ENCODE measurements around the gene CTSF. TPM values are rescaled to one million over a fixed set of nuclear protein-coding genes. Genes with fewer than 3 reads are reported as not detected.
A peak's percentile ranks its signal among the peaks of the same experiment; 100 is the strongest.

CTSF gene
- total and polyA plus RNA-seq, 2 of the 13 experiments (the other 11 are each of a cell fraction or from before 2014, with no cell fraction given), result not detected

DNA sequence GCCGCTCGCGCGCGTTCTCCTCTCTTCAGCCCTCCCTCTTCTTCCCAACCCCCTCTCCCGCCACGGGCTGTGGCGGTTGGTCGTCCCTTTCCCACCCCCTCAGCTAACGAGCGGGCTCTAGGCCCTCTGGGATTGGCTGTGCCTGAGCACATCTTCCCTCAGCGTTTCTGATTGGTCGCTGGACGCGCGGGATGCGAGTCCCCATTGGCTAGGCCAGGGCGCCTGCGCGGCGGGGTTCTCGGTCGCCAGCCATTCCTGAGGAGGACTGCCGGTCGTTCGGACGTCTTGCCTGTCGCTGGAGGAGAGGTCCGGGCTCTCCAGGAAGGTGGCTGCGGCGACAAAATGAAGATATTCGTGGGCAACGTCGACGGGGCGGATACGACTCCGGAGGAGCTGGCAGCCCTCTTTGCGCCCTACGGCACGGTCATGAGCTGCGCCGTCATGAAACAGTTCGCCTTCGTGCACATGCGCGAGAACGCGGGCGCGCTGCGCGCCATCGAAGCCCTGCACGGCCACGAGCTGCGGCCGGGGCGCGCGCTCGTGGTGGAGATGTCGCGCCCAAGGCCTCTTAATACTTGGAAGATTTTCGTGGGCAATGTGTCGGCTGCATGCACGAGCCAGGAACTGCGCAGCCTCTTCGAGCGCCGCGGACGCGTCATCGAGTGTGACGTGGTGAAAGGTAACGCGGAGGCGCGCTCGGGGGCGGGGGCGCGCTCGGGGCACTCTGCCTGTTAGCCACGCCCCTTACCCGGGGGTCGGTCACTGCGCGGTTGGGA is 48.2 kb upstream of the CTSF start, which contains the start of gene RBM14 (continued):
- TF ChIP-seq ZNF512 (CRISPR knock-in tag; IDR thresholded peaks at IDR 0.05), result no peak
- TF ChIP-seq SRY (CRISPR knock-in tag; IDR thresholded peaks at IDR 0.05), result peak; percentile 19; the same call in 1 of the 2 replicates
- TF ChIP-seq SMARCE1 (IDR thresholded peaks at IDR 0.05; ENCODE audit: borderline replicate concordance), result no peak
- TF ChIP-seq, protein P1, sequence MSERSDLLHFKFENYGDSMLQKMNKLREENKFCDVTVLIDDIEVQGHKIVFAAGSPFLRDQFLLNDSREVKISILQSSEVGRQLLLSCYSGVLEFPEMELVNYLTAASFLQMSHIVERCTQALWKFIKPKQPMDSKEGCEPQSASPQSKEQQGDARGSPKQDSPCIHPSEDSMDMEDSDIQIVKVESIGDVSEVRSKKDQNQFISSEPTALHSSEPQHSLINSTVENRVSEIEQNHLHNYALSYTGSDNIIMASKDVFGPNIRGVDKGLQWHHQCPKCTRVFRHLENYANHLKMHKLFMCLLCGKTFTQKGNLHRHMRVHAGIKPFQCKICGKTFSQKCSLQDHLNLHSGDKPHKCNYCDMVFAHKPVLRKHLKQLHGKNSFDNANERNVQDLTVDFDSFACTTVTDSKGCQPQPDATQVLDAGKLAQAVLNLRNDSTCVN (CRISPR knock-in tag; IDR thresholded peaks at IDR 0.05; ENCODE audit: borderline replicate concordance), result 0 out of 2 replicates have a peak, but pooled peaks have one; percentile 51
- no peak for TF ChIP-seq TCF7L2 (IDR thresholded peaks at IDR 0.05; ENCODE audit: low read depth, low read length)
- no peak; the same call in 1 of the 2 replicates for TF ChIP-seq ZNF619 (CRISPR knock-in tag; IDR thresholded peaks at IDR 0.05)
- no peak; the same call in 1 of the 2 replicates for TF ChIP-seq MTF2 (CRISPR knock-in tag; IDR thresholded peaks at IDR 0.05; ENCODE audit: borderline replicate concordance)
- peak; percentile 72; the same call in 1 of the 2 replicates for TF ChIP-seq ZNF570 (CRISPR knock-in tag; IDR thresholded peaks at IDR 0.05; ENCODE audit: borderline replicate concordance)
- 0 out of 2 replicates have a peak, but pooled peaks have one; percentile 33 for TF ChIP-seq HDAC2 (CRISPR knock-in tag; IDR thresholded peaks at IDR 0.05)
- TF ChIP-seq AGO2 (optimal IDR thresholded peaks at IDR 0.05; ENCODE audit: low read depth, low read length), result peak; percentile 98
- TF ChIP-seq ZNF513 (CRISPR knock-in tag; conservative IDR thresholded peaks at IDR 0.05), result 0 out of 2 replicates have a peak, but pooled peaks have one; percentile 65
- TF ChIP-seq FOXO1 (CRISPR knock-in tag; IDR thresholded peaks at IDR 0.05), result no peak
- TF ChIP-seq, protein P2, sequence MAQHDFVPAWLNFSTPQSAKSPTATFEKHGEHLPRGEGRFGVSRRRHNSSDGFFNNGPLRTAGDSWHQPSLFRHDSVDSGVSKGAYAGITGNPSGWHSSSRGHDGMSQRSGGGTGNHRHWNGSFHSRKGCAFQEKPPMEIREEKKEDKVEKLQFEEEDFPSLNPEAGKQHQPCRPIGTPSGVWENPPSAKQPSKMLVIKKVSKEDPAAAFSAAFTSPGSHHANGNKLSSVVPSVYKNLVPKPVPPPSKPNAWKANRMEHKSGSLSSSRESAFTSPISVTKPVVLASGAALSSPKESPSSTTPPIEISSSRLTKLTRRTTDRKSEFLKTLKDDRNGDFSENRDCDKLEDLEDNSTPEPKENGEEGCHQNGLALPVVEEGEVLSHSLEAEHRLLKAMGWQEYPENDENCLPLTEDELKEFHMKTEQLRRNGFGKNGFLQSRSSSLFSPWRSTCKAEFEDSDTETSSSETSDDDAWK (CRISPR knock-in tag; IDR thresholded peaks at IDR 0.05), result no peak
- TF ChIP-seq, protein P3, sequence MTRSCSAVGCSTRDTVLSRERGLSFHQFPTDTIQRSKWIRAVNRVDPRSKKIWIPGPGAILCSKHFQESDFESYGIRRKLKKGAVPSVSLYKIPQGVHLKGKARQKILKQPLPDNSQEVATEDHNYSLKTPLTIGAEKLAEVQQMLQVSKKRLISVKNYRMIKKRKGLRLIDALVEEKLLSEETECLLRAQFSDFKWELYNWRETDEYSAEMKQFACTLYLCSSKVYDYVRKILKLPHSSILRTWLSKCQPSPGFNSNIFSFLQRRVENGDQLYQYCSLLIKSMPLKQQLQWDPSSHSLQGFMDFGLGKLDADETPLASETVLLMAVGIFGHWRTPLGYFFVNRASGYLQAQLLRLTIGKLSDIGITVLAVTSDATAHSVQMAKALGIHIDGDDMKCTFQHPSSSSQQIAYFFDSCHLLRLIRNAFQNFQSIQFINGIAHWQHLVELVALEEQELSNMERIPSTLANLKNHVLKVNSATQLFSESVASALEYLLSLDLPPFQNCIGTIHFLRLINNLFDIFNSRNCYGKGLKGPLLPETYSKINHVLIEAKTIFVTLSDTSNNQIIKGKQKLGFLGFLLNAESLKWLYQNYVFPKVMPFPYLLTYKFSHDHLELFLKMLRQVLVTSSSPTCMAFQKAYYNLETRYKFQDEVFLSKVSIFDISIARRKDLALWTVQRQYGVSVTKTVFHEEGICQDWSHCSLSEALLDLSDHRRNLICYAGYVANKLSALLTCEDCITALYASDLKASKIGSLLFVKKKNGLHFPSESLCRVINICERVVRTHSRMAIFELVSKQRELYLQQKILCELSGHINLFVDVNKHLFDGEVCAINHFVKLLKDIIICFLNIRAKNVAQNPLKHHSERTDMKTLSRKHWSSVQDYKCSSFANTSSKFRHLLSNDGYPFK (CRISPR knock-in tag; IDR thresholded peaks at IDR 0.05; ENCODE audit: borderline replicate concordance), result peak; percentile 92
- peak; percentile 77 for TF ChIP-seq HDAC1 (CRISPR knock-in tag; IDR thresholded peaks at IDR 0.05)
- no peak for TF ChIP-seq NR2F6 (IDR thresholded peaks at IDR 0.05)
- no peak for TF ChIP-seq NR2F6 (CRISPR knock-in tag; IDR thresholded peaks at IDR 0.05)
- TF ChIP-seq ZBTB7A (CRISPR knock-in tag; IDR thresholded peaks at IDR 0.05), result no peak
- TF ChIP-seq, protein P4, sequence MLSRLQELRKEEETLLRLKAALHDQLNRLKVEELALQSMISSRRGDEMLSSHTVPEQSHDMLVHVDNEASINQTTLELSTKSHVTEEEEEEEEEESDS (CRISPR knock-in tag; IDR thresholded peaks at IDR 0.05; ENCODE audit: borderline replicate concordance), result no peak
- TF ChIP-seq HOXA9 (CRISPR knock-in tag; IDR thresholded peaks at IDR 0.05; ENCODE audit: borderline replicate concordance), result peak; percentile 79; the same call in 1 of the 2 replicates
- TF ChIP-seq BRCA1 (CRISPR knock-in tag; IDR thresholded peaks at IDR 0.05), result peak; percentile 75; the same call in 1 of the 2 replicates
